Brain microvascular endothelial cell (primary cell): ENCODE measurements around the gene ECHS1.
"Not testable (repeated sequence)": the region's sequence is repeated elsewhere in the genome, so short reads cannot be mapped to it uniquely, and the experiment has no call there.

ENCODE experiments used
- DNase-seq: peaks from one replicate; pipeline ENCODE4 v3.0.0-alpha.2; 2020
- H3K27ac ChIP-seq: fragments of 250-450 bp; sonication (Bioruptor Pico); 2 replicates; pipeline ENCODE4 v1.5.1; 2020; ENCODE audit warnings: mild to moderate bottlenecking, moderate library complexity
- H3K27me3 ChIP-seq: fragments of 250-450 bp; sonication (Bioruptor Pico); replicated peaks from 2 replicates; pipeline ENCODE4 v1.5.1; 2020; ENCODE audit warnings: mild to moderate bottlenecking
- H3K36me3 ChIP-seq: fragments of 250-450 bp; sonication (Bioruptor Pico); replicated peaks from 2 replicates; pipeline ENCODE4 v1.5.1; 2020; ENCODE audit warnings: mild to moderate bottlenecking
- H3K4me3 ChIP-seq: 2 replicates; pipeline ENCODE4 v1.5.1; 2011; ENCODE audit warnings: low read depth, mild to moderate bottlenecking, control low read depth, low read length, moderate library complexity
- in situ Hi-C: cut with HindIII; loops from 2 replicates; pipeline ENCODE4 v1.10.0; 2017; ENCODE audit warnings: low sequenced_read_pairs, low pct_ligation_motif_present
- TF ChIP-seq, protein P1 (sequence below): IDR thresholded peaks from 2 replicates; pipeline ENCODE4 v1.5.1; 2011; ENCODE audit warnings: low read depth, mild to moderate bottlenecking, moderate library complexity, low read length, control low read depth, inconsistent platforms; ENCODE audit errors: missing control alignments

Gene ECHS1

DNA sequence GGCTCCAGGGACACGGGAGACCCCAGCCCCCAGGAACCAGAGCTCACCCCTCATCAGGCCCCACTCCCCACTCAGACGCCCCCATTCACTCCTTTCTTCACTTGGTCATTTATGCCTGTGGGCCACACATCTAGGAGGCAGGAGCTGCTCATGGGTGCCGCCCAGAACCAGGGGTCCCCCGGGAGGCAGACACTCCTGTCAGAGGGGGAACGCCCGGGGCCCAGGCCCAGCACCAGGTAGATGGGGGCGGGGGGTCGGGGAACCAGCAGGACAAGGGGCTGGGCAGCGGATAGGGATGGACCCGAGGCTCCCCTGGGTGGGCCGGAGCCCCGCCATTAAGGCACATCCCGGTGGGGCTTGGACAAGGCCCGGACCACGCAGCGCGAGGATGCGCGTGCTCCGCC is 48.3 kb downstream of the ECHS1 start:
- Histone ChIP-seq H3K4me3 (no peak overlapping the region), H3K27ac (no peak overlapping the region), H3K27me3 (peaks cover 26% of the 10 kb centered on the region), H3K36me3 (no peaks in the 10 kb centered on the region)
- TF ChIP-seq, protein P1, sequence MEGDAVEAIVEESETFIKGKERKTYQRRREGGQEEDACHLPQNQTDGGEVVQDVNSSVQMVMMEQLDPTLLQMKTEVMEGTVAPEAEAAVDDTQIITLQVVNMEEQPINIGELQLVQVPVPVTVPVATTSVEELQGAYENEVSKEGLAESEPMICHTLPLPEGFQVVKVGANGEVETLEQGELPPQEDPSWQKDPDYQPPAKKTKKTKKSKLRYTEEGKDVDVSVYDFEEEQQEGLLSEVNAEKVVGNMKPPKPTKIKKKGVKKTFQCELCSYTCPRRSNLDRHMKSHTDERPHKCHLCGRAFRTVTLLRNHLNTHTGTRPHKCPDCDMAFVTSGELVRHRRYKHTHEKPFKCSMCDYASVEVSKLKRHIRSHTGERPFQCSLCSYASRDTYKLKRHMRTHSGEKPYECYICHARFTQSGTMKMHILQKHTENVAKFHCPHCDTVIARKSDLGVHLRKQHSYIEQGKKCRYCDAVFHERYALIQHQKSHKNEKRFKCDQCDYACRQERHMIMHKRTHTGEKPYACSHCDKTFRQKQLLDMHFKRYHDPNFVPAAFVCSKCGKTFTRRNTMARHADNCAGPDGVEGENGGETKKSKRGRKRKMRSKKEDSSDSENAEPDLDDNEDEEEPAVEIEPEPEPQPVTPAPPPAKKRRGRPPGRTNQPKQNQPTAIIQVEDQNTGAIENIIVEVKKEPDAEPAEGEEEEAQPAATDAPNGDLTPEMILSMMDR, result no peak
- DNase-seq, result no peak
- in situ Hi-C loops, result no loop called here

DNA sequence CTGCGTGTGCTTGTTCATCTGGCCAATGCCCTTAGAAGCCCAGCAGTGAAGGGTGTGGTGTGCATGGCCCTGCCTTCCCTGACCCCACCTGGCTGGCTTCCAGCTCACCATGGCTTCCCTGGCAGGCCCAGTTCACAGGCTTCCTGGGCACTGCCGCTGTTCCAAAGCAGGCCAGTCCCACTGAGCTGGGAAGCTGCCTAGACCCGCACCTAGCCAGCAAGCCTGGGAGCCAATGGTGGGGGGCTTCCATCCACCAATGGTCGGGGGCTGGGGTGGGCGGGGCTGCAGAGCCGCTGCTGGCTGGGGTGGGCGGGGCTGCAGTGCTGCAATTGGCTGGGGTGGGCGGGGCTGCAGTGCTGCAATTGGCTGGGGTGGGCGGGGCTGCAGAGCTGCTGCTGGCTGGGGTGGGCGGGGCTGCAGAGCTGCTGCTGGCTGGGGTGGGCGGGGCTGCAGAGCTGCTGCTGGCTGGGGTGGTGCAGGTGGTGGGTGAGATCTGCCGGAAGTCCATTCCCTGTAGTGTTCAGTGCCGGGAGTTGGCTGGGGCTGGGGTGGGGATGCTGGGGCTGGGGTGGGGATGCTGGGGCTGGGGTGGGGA is 48.9 kb downstream of the ECHS1 start:
- Histone ChIP-seq H3K4me3 (peak overlapping the region; percentile 12), H3K27me3 (peaks cover 26% of the 10 kb centered on the region), H3K36me3 (no peaks in the 10 kb centered on the region), H3K27ac (no peak overlapping the region)
- DNase-seq, result peak; percentile 65
- TF ChIP-seq, protein P1, result no peak
- in situ Hi-C loops, result no loop called here

DNA sequence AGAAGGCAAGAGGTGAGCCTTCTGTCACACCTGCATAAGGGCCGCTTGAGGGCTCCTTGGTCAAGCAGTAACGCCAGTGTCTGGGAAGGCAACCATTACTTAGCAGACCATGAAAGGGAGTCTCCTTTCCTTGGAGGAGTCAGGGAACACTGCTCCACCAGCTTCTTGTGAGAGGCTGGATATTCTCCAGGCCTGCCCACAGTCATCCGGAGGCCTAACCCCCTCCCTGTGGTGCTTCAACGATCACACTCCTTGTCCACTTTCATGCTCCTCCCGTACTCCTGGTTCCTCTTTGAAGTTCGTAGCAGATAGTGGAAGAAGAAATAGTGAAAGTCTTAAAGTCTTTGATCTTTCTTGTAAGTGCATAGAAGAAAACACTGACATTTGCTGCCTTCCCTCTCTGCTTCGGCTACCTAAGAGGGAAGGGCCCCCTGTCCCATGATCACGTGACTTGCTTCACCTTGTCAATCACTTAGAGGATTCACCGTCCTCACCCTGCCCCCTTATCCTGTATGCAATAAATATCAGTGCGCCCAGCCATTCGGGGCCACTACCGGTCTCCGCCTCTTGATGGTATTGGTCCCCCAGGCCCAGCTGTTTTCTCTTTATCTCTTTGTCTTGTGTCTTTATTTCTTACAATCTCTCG is 51.0 kb downstream of the ECHS1 start:
- in situ Hi-C loops, H3K36me3 ChIP-seq, H3K4me3 ChIP-seq, DNase-seq, H3K27ac ChIP-seq: not testable (repeated sequence)
- H3K27me3 ChIP-seq, result peaks cover 21% of the 10 kb centered on the region

DNA sequence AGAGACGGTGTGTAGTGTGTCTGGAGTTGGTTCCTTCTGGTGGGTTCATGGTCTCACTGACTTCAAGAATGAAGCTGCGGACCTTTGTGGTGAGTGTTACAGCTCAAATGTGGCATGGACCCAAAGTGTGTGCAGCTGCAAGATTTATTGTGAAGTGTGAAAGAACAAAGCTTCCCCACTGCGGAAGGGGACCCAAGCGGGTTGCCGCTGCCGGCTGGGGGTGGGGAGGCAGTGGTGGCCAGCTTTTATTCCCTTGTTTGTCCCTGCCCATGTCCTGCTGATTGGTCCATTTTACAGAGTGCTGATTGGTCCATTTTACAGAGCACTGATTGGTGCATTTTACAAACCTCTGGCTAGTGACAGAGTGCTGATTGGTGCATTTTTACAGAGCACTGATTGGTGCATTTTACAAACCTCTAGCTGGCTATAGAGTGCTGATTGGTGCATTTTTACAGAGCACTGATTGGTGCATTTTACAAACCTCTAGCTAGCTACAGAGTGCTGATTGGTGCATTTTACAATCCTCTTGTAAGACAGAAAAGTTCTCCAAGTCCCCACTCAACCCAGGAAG is 52.2 kb downstream of the ECHS1 start:
- in situ Hi-C loops, H3K36me3 ChIP-seq, H3K4me3 ChIP-seq, H3K27ac ChIP-seq, DNase-seq: not testable (repeated sequence)
- peaks cover 11% of the 10 kb centered on the region for H3K27me3 ChIP-seq

DNA sequence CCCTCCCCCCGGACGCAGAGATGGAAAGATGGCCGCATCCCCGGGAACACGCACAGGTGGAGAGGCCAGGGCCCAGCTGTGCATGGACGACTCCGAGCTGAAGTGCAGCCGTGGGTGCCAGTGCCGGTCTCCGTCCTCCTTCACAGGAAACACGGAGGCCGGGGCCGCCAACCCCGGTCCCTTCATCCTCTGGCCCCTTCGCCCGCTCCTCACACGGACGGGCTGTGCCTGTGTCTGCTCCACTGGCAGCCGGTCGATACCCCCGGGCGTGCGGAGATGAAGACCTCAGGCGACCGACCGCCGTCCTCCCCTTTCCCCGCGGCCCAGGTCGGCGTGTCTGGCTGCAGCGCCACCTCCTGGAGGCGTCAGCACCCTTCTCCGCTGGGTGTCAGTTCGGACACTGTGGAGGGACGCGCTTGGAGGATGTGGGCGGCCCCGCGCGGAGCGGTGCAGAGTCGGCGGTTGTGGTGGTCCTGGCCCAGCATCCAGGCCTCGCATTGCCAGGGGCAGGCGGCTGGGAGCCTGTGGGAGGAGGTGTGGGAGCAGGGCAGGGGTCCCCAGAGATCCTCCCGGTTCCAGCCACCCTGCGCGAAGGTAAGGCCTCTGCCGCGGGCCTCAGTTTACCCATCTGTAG is 54.5 kb downstream of the ECHS1 start:
- peak overlapping the region; percentile 41 for H3K4me3 ChIP-seq
- TF ChIP-seq, protein P1, result peak; percentile 89
- H3K36me3 ChIP-seq, result no peaks in the 10 kb centered on the region
- in situ Hi-C loops, result no loop called here
- H3K27me3 ChIP-seq, result no peaks in the 10 kb centered on the region
- DNase-seq, result peak; percentile 43
- H3K27ac ChIP-seq, result no peak overlapping the region

DNA sequence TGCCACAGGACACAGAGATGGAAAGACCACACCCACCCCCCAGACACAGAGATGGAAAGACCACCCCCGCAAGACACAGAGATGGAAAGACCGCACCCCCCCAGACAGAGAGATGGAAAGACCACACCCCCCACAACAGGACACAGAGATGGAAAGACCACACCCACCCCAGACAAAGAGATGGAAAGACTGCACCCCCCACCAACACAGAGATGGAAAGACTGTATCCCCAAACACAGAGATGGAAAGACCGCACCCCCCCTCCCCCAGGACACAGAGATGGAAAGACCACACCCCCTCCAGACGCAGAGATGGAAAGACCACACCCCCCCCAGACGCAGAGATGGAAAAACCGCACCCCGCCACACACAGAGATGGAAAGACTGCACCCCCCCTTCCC is 56.4 kb downstream of the ECHS1 start:
- in situ Hi-C loops, result no loop called here

More for the DNA sequence above, 56.4 kb downstream of the ECHS1 start:
- TF ChIP-seq, protein P1, result no peak
- Histone ChIP-seq H3K4me3 (no peak overlapping the region), H3K27me3 (no peaks in the 10 kb centered on the region), H3K36me3 (peaks cover 2% of the 10 kb centered on the region), H3K27ac (no peak overlapping the region)
- DNase-seq, result no peak
